H9 (cell line): Measurements from ENCODE around the gene DTHD1. TPM values are rescaled to one million over a fixed set of nuclear protein-coding genes. Genes with fewer than 3 reads are reported as not detected.

ENCODE experiments used
- DNase-seq: peaks from one replicate; pipeline ENCODE4 v3.0.0-alpha.2; 2017
- H2AFZ ChIP-seq: one replicate; pipeline ENCODE4 v1.6.1; 2013; ENCODE audit warnings: mild to moderate bottlenecking, low read length, control low read depth, moderate library complexity
- H2AK5ac ChIP-seq: 2 replicates; pipeline ENCODE4 v1.6.1; 2013; ENCODE audit warnings: low read length, control low read depth, mixed read lengths; ENCODE audit not compliant: insufficient read length
- H2BK120ac ChIP-seq: one replicate; pipeline ENCODE4 v1.6.1; 2013; ENCODE audit warnings: low read depth, mild to moderate bottlenecking, low read length, control low read depth, inconsistent platforms; ENCODE audit not compliant: poor library complexity, severe bottlenecking
- H2BK12ac ChIP-seq: 2 replicates; pipeline ENCODE4 v1.6.1; 2013; ENCODE audit warnings: low read length, control low read depth, mixed read lengths, low read depth; ENCODE audit not compliant: insufficient read length
- H2BK15ac ChIP-seq: 2 replicates; pipeline ENCODE4 v1.6.1; 2013; ENCODE audit warnings: low read depth, low read length, control low read depth
- H2BK20ac ChIP-seq: one replicate; pipeline ENCODE4 v1.6.1; 2013; ENCODE audit warnings: low read depth, mild to moderate bottlenecking, low read length, control low read depth, inconsistent platforms; ENCODE audit not compliant: poor library complexity, severe bottlenecking
- H2BK5ac ChIP-seq: 2 replicates; pipeline ENCODE4 v1.6.1; 2013; ENCODE audit warnings: low read length, control low read depth, mixed read lengths; ENCODE audit not compliant: insufficient read length
- H3K14ac ChIP-seq: 2 replicates; pipeline ENCODE4 v1.6.1; 2013; ENCODE audit warnings: low read length, control low read depth; ENCODE audit not compliant: insufficient read depth
- H3K18ac ChIP-seq: 2 replicates; pipeline ENCODE4 v1.6.1; 2013; ENCODE audit warnings: low read depth, mild to moderate bottlenecking, mixed read lengths, low read length, control low read depth; ENCODE audit not compliant: insufficient read length
- H3K23ac ChIP-seq: 2 replicates; pipeline ENCODE4 v1.6.1; 2013; ENCODE audit warnings: low read length, control low read depth, mixed read lengths, low read depth; ENCODE audit not compliant: insufficient read length
- H3K23me2 ChIP-seq: 2 replicates; pipeline ENCODE4 v1.6.1; 2013; ENCODE audit warnings: low read depth, mild to moderate bottlenecking, mixed read lengths, low read length, control low read depth; ENCODE audit not compliant: insufficient read length, poor library complexity, severe bottlenecking
- H3K27ac ChIP-seq: 2 replicates; pipeline ENCODE4 v1.5.1; 2013; ENCODE audit warnings: low read length, control low read depth, mixed read lengths, low read depth; ENCODE audit not compliant: insufficient read length
- H3K27me3 ChIP-seq: 2 replicates; pipeline ENCODE4 v1.6.1; 2013; ENCODE audit warnings: low read length, control low read depth, inconsistent platforms; ENCODE audit not compliant: insufficient read depth
- H3K4ac ChIP-seq: 2 replicates; pipeline ENCODE4 v1.6.1; 2013; ENCODE audit warnings: low read depth, mild to moderate bottlenecking, control low read depth, inconsistent platforms, low read length, moderate library complexity
- H3K4me1 ChIP-seq: 2 replicates; pipeline ENCODE4 v1.6.1; 2013; ENCODE audit warnings: low read length, control low read depth, inconsistent platforms; ENCODE audit not compliant: insufficient read depth
- H3K4me2 ChIP-seq: 2 replicates; pipeline ENCODE4 v1.6.1; 2013; ENCODE audit warnings: low read length, control low read depth, mixed read lengths; ENCODE audit not compliant: insufficient read length, insufficient read depth
- H3K56ac ChIP-seq: 2 replicates; pipeline ENCODE4 v1.6.1; 2013; ENCODE audit warnings: low read depth, mild to moderate bottlenecking, mixed read lengths, low read length, control low read depth; ENCODE audit not compliant: insufficient read length
- H3K79me1 ChIP-seq: 2 replicates; pipeline ENCODE4 v1.6.1; 2013; ENCODE audit warnings: low read depth, mild to moderate bottlenecking, moderate library complexity, low read length, control low read depth, inconsistent platforms; ENCODE audit not compliant: insufficient read depth, poor library complexity, severe bottlenecking
- H3K79me2 ChIP-seq: 2 replicates; pipeline ENCODE4 v1.6.1; 2013; ENCODE audit warnings: low read length, control low read depth, inconsistent platforms; ENCODE audit not compliant: insufficient read depth
- H3K9ac ChIP-seq: 2 replicates; pipeline ENCODE4 v1.6.1; 2013; ENCODE audit warnings: low read length, control low read depth, mixed read lengths; ENCODE audit not compliant: insufficient read length; ENCODE audit errors: extremely low read depth
- H3K9me3 ChIP-seq: one replicate; pipeline ENCODE4 v1.6.1; 2013; ENCODE audit warnings: low read depth, low read length, inconsistent platforms; ENCODE audit not compliant: control insufficient read depth
- H3T11ph ChIP-seq: one replicate; pipeline ENCODE4 v1.6.1; 2013; ENCODE audit warnings: mild to moderate bottlenecking, low read length, control low read depth, inconsistent platforms
- H4K20me1 ChIP-seq: one replicate; pipeline ENCODE4 v1.6.1; 2013; ENCODE audit not compliant: control insufficient read depth, insufficient read length, insufficient read depth
- H4K5ac ChIP-seq: 2 replicates; pipeline ENCODE4 v1.6.1; 2013; ENCODE audit warnings: low read depth, mild to moderate bottlenecking, mixed read lengths, low read length, control low read depth; ENCODE audit not compliant: insufficient read length
- H4K8ac ChIP-seq: replicated peaks from 2 replicates; pipeline ENCODE4 v1.6.1; 2013; ENCODE audit warnings: low read length, control low read depth, mixed read lengths, low read depth; ENCODE audit not compliant: insufficient read length
- H4K91ac ChIP-seq: 2 replicates; pipeline ENCODE4 v1.6.1; 2013; ENCODE audit warnings: low read depth, mild to moderate bottlenecking, moderate library complexity, mixed read lengths, low read length, control low read depth; ENCODE audit not compliant: insufficient read length
- H3K27ac Mint-ChIP-seq, 3 experiments: 2 replicates in 2 of 3; 3 replicates in 1 of 3; pipeline ENCODE4 v1.8.0; 2020 to 2021; ENCODE audit warnings: mixed read lengths in 3 of 3, mild to moderate bottlenecking in 1 of 3, moderate library complexity in 1 of 3
- H3K27me3 Mint-ChIP-seq: 2 replicates; pipeline ENCODE4 v1.8.0; 2021; ENCODE audit warnings: low read depth, mild to moderate bottlenecking, moderate library complexity, mixed read lengths
- H3K36me3 Mint-ChIP-seq, 3 experiments: 2 replicates in 2 of 3; 3 replicates in 1 of 3; pipeline ENCODE4 v1.8.0; 2020 to 2021; ENCODE audit warnings: low read depth in 3 of 3, mixed read lengths in 3 of 3; ENCODE audit not compliant: insufficient read depth in 1 of 3
- H3K4me1 Mint-ChIP-seq, 2 experiments: 2 replicates each; pipeline ENCODE4 v1.8.0; 2020; ENCODE audit warnings: mixed read lengths in 2 of 2
- H3K4me3 Mint-ChIP-seq, 2 experiments: 2 replicates in 1 of 2; 3 replicates in 1 of 2; pipeline ENCODE4 v1.8.0; 2020 to 2021; ENCODE audit warnings: mild to moderate bottlenecking in 2 of 2, mixed read lengths in 2 of 2, moderate library complexity in 1 of 2
- H3K9me3 Mint-ChIP-seq, 2 experiments: 2 replicates in 1 of 2; 3 replicates in 1 of 2; pipeline ENCODE4 v1.8.0; 2020; ENCODE audit warnings: mild to moderate bottlenecking in 2 of 2, mixed read lengths in 2 of 2, moderate library complexity in 1 of 2
- CTCF ChIP-seq: fragments of 200-600 bp; sonication (generic); conservative IDR thresholded peaks from 3 replicates; pipeline ENCODE4 v1.8.0; 2021; ENCODE audit warnings: antibody characterized with exemption, mild to moderate bottlenecking
- WGBS: extraction: QIAGEN DNeasy Blood & Tissue Kit; methylation state at CpG from one replicate; pipeline ENCODE4 v1.1.7; 2013; ENCODE audit warnings: missing lambda C conversion rate, low lambda C conversion rate, mixed read lengths; ENCODE audit not compliant: insufficient read length; ENCODE audit errors: extremely low coverage; 5-methylcytosine and 5-hydroxymethylcytosine counted together
- total RNA-seq: library from RNA; stranded (reverse); gene quantifications from 2 replicates; pipeline ENCODE4 v1.2.1, GENCODE V29; 2021

The DTHD1 gene
- total RNA-seq, 1 experiment from 2014 or later = not detected

GRCh38 chr4:36330796-36331195 is 49.4 kb downstream of the DTHD1 start:
- Histone ChIP-seq H3K14ac (no peak overlapping the region), H4K91ac (no peak overlapping the region), H2AFZ (no peak overlapping the region), H3K27ac (no peak overlapping the region), H3K56ac (no peak overlapping the region), H3K9ac (no peak overlapping the region), H2BK5ac (no peak overlapping the region), H3K79me2 (no peaks in the 10 kb centered on the region), H3K79me1 (no peaks in the 10 kb centered on the region), H3K4me2 (no peak overlapping the region), H4K20me1 (no peaks in the 10 kb centered on the region), H2BK120ac (no peak overlapping the region), H4K8ac (no peak overlapping the region), H4K5ac (no peak overlapping the region), H3K4ac (no peak overlapping the region), H2AK5ac (no peak overlapping the region), H3K27me3 (no peaks in the 10 kb centered on the region), H3T11ph (no peak overlapping the region), H2BK12ac (no peak overlapping the region), H3K4me1 (no peaks in the 10 kb centered on the region), H3K9me3 (no peaks in the 10 kb centered on the region), H2BK20ac (no peak overlapping the region), H3K23ac (no peak overlapping the region), H3K18ac (no peak overlapping the region), H3K23me2 (no peaks in the 10 kb centered on the region), H2BK15ac (no peak overlapping the region)
- Mint-ChIP-seq H3K9me3 (no peaks in the 10 kb centered on the region), H3K27ac (no peak overlapping the region), H3K4me3 (no peak overlapping the region), H3K27me3 (no peaks in the 10 kb centered on the region), H3K36me3 (no peaks in the 10 kb centered on the region), H3K4me1 (peaks cover 6% of the 10 kb centered on the region in 2 experiments)
- TF ChIP-seq CTCF = no peak
- DNase-seq = no peak
- no CpG with 5 or more reads among the region's 1 CpG for WGBS
